ENCODE data around the gene TMEM234.

GRCh38 chr1:32249831-32250525 lies 27.8 kb upstream of the TMEM234 start:
- TF ChIP-seq TCF7 (IDR thresholded peaks at IDR 0.05; ENCODE audit: borderline replicate concordance) (no peak), CTCF (IDR thresholded peaks at IDR 0.05 in 2 of 3, conservative IDR thresholded peaks at IDR 0.05 in 1 of 3; ENCODE audit: control insufficient read depth in 2 of 3, extremely low read depth in 1 of 3, insufficient read depth in 1 of 3, low read depth in 3 of 3, low read length in 3 of 3) (no peak), CEBPZ (IDR thresholded peaks at IDR 0.05; ENCODE audit: low read depth, low read length) (no peak), TCF12 (IDR thresholded peaks at IDR 0.05; ENCODE audit: low read depth, low read length) (peak; percentile 95), SP1 (IDR thresholded peaks at IDR 0.05; ENCODE audit: low read depth, low read length) (peak; percentile 82), SUZ12 (IDR thresholded peaks at IDR 0.05; ENCODE audit: unreplicated experiment) (no peak), NRF1 (conservative IDR thresholded peaks at IDR 0.05; ENCODE audit: low read depth, low read length) (no peak; the same call in 1 of the 2 replicates), POLR2AphosphoS5 (IDR thresholded peaks at IDR 0.05; ENCODE audit: low read length) (peak; percentile 55; the same call in 1 of the 2 replicates), ZNF274 (IDR thresholded peaks at IDR 0.05; ENCODE audit: insufficient read depth, insufficient read length) (no peak), MTA2 (IDR thresholded peaks at IDR 0.05; ENCODE audit: low read depth) (peak; percentile 80), EGR1 (IDR thresholded peaks at IDR 0.05; ENCODE audit: borderline replicate concordance in 1 of 2, low read depth in 2 of 2, low read length in 2 of 2) (peak in 1 of 2 experiments; percentile 83; a peak in 2 of 3 replicates), POLR2A (IDR thresholded peaks at IDR 0.05; ENCODE audit: low read depth, low read length) (peak; percentile 75)

Measured in GM12878 (cell line).